Neutrophil (primary cell): ENCODE data around the gene LRRC3C.

Experiments used
- H3K27ac ChIP-seq: fragments of 200-600 bp; sonication (generic); 2 replicates; pipeline ENCODE4 v1.5.1; 2016; ENCODE audit warnings: mild to moderate bottlenecking, moderate library complexity
- H3K27me3 ChIP-seq: fragments of 200-600 bp; sonication (generic); 2 replicates; pipeline ENCODE4 v1.6.0; 2016; ENCODE audit warnings: mild to moderate bottlenecking
- H3K36me3 ChIP-seq: fragments of 200-600 bp; sonication (generic); 2 replicates; pipeline ENCODE4 v1.5.1; 2017
- H3K4me1 ChIP-seq, 2 experiments: fragments of 200-600 bp in 1 of 2; sonication (generic) in 1 of 2; 1 replicate in 1 of 2; 2 replicates in 1 of 2; pipeline versions ENCODE4 v1.5.1 to v1.6.1; 2013 to 2016; ENCODE audit warnings: low read depth in 1 of 2, low read length in 1 of 2, mild to moderate bottlenecking in 1 of 2, moderate library complexity in 1 of 2; ENCODE audit not compliant: control insufficient read depth in 1 of 2, insufficient read depth in 1 of 2
- H3K4me3 ChIP-seq, 2 experiments: fragments of 200-600 bp in 1 of 2; sonication (generic) in 1 of 2; 1 replicate in 1 of 2; 2 replicates in 1 of 2; pipeline ENCODE4 v1.5.1; 2013 to 2016; ENCODE audit warnings: low read depth in 1 of 2, low read length in 1 of 2, mild to moderate bottlenecking in 1 of 2, moderate library complexity in 1 of 2
- H3K9me3 ChIP-seq: fragments of 200-600 bp; sonication (generic); 2 replicates; pipeline ENCODE4 v1.5.1; 2016
- TF ChIP-seq, protein P1 (sequence below): fragments of 200-600 bp; sonication (generic); IDR thresholded peaks from 2 replicates; pipeline ENCODE4 v1.5.1; 2016; ENCODE audit warnings: antibody characterized with exemption

LRRC3C gene

DNA sequence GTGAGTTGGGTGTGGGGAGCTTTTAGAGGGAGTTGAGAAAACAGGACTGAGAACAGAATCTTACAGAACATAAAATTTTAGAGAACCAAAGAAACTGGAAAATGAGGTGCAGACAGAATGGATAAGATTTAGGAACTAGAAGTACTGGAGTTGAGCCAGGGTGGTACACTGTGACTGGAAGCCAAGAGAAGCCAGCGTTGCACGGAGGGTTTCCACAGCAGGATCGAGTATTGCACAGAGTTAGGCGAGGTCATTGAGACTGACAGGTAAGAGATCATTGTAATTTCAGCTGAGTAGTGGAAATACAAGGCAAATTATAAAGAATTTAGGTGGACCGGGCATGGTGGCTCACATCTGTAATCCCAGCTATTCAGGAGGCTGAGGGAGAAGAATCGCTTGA, 41.8 kb downstream of the LRRC3C start:
- no peaks in the 10 kb centered on the region for H3K36me3 ChIP-seq
- no peaks in the 10 kb centered on the region for H3K27me3 ChIP-seq
- no peaks in the 10 kb centered on the region for H3K9me3 ChIP-seq
- peaks cover 42 to 46% of the 10 kb centered on the region in 2 experiments for H3K4me1 ChIP-seq
- TF ChIP-seq, protein P1, sequence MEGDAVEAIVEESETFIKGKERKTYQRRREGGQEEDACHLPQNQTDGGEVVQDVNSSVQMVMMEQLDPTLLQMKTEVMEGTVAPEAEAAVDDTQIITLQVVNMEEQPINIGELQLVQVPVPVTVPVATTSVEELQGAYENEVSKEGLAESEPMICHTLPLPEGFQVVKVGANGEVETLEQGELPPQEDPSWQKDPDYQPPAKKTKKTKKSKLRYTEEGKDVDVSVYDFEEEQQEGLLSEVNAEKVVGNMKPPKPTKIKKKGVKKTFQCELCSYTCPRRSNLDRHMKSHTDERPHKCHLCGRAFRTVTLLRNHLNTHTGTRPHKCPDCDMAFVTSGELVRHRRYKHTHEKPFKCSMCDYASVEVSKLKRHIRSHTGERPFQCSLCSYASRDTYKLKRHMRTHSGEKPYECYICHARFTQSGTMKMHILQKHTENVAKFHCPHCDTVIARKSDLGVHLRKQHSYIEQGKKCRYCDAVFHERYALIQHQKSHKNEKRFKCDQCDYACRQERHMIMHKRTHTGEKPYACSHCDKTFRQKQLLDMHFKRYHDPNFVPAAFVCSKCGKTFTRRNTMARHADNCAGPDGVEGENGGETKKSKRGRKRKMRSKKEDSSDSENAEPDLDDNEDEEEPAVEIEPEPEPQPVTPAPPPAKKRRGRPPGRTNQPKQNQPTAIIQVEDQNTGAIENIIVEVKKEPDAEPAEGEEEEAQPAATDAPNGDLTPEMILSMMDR = no peak
- no peak overlapping the region for H3K27ac ChIP-seq
- no peak overlapping the region for H3K4me3 ChIP-seq

GRCh38 chr17:39970157-39970692, 42.7 kb downstream of the LRRC3C start:
- TF ChIP-seq, protein P1 = no peak
- no peak overlapping the region for H3K4me3 ChIP-seq
- H3K27me3 ChIP-seq = no peaks in the 10 kb centered on the region
- H3K4me1 ChIP-seq = peaks cover 43 to 51% of the 10 kb centered on the region in 2 experiments
- no peaks in the 10 kb centered on the region for H3K9me3 ChIP-seq
- H3K36me3 ChIP-seq = no peaks in the 10 kb centered on the region
- no peak overlapping the region for H3K27ac ChIP-seq

DNA sequence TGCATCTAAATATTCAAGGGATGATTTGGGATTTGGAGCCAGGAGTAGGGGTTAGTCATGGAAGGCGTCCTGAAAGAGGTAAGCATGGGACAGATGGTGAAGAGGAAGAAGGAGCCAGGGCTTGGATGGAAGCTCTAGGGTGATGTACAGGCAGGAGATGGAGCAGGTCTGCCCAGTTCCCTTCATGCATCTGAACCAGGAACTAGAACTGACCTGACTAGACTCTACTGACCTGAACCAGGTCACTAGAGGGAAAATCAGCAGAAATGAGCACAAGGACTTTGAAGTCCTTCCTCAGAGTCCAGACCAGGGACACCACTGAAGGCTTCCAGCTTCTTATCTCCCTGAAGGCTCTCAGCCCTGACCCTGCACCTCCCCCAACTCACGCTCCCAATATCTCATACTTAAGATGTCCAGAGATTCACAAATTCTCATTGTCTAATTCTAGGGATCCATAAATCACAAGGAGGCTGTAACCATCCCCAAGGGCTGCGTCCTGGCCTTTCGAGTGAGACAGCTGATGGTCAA, 43.6 kb downstream of the LRRC3C start:
- Histone ChIP-seq H3K4me3 (no peak overlapping the region), H3K9me3 (no peaks in the 10 kb centered on the region), H3K27me3 (no peaks in the 10 kb centered on the region), H3K4me1 (peaks cover 43 to 51% of the 10 kb centered on the region in 2 experiments), H3K27ac (no peak overlapping the region), H3K36me3 (no peaks in the 10 kb centered on the region)
- TF ChIP-seq, protein P1 = no peak

DNA sequence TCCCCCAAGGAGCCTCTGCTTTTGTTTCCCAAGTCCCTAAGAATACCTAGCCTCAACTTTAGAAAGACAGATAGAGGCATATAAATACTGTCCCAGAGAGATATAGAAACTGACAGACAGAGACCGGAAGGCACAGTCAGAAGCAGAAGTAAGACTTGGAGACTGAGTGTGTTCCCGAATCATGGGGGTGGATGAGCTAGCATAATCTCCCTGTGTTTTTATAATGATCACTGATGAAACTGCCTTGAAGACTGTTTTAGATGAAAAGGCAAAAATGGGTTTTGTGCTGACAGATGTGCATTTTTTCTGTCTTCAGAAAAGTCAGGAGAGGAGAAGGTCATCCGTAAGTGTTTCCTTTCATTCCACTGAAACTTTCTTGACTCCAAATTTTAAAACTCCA, 44.7 kb downstream of the LRRC3C start:
- peak overlapping the region; percentile 58 for H3K27ac ChIP-seq

DNA sequence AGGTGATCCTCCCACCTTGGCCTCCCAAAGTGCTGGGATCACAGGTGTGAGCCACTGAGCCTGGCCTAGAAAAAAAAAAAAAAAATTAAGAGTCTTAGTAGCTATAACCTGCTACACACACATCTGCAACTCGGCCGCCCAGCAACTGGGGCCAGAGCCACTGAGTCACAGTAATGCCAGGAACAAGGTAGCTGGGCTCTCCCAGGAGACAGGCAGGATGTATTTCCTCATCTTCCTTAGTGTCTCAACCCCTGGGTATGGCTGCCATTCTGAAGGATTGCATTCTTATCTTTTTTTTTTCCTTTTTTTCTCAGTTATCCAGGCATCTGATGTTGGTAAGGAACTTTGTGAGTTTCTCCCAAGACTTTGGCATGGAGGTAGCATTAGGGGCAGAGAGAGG, 46.0 kb downstream of the LRRC3C start:
- TF ChIP-seq, protein P1 = no peak
- H3K4me1 ChIP-seq = peaks cover 24 to 32% of the 10 kb centered on the region in 2 experiments

More for the DNA sequence above, 44.7 kb downstream of the LRRC3C start:
- H3K4me3 ChIP-seq = no peak overlapping the region
- no peaks in the 10 kb centered on the region for H3K9me3 ChIP-seq
- H3K36me3 ChIP-seq = no peaks in the 10 kb centered on the region
- H3K27me3 ChIP-seq = no peaks in the 10 kb centered on the region
- peaks cover 35 to 44% of the 10 kb centered on the region in 2 experiments for H3K4me1 ChIP-seq
- TF ChIP-seq, protein P1 = no peak

More for the DNA sequence above, 46.0 kb downstream of the LRRC3C start:
- H3K9me3 ChIP-seq = no peaks in the 10 kb centered on the region
- H3K36me3 ChIP-seq = no peaks in the 10 kb centered on the region
- H3K4me3 ChIP-seq = no peak overlapping the region
- no peaks in the 10 kb centered on the region for H3K27me3 ChIP-seq
- H3K27ac ChIP-seq = no peak overlapping the region
